ENCODE results near the gene EIF4G3.
"Not testable (repeated sequence)": the region's sequence is repeated elsewhere in the genome, so short reads cannot be mapped to it uniquely, and the experiment has no call there.

The EIF4G3 gene

DNA sequence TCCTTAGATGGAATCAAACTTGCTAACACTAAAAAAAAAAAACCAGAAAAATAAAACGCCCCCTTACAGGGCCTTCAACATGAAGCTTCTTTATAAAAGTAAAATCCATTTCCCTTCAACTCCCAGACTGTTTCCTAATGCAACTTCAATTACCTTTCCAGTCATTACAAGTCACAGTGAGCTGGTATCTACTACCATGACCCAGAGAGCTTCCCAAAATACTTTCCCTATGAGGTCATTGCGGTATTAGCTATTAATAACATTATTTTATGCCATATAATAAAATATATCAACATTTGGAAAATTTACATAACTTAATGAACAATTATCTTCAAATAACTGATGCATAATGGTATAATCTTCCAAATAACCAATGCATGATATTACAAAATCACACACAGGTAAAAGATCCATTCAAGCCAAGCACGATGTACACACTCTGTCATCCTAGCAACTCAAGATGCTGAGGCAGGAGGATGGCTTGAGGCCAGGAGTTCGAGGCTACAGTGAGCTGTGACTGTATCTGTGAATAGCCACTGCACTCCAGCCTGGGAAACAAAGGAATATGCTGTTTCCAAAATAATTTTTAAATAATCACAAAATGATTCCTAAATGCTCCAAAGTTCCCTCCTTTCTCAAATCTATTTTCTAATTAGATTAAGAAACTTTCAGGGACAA is 24.1 kb downstream of the EIF4G3 start:
- DNase-seq, result no peak

DNA sequence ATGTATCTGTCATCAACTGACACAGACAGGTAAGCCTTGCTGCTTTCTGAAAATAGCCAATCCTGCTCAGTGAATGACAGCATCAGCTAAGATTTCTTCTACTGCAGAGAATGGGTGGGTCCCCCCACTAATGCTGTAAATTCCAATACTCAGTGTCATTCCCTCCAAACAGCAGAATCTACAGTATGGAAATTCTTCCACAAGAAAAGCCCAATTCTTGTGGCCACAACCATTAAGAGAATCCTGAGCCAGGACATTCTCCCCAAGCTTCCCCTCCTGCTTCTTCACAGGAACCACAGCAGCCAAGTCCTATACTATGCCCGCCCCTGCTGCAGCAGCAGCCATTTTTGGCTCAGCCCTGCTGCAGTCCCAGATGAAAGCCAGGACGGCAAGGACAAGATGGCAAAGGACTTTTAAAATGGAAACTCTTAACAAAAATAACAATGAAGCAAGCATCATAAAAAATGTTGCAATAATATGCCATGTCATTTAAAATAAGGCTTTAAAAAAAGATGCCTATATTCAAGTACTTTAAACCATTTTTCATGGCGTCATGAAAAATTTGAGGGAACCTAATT is 26.8 kb downstream of the EIF4G3 start:
- no peak for DNase-seq

DNA sequence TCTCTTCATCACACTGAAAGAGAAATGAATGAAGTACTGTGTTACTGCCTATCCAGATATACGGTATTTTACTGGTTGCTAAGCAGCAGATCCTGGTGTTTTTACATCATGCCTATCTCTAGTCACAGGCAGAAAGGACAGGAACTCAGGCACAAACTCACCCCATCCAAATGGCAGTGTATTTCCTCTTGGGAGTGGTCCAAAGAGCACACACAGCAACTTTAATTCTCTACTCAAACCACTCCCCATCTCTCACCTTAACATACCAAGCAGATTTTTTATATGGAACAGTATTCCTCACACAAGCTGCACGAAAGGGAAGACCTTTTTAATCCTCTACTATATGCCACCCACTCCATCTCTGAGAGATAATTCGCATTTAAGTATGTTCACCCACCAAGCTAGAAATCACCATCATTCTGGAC is 27.3 kb downstream of the EIF4G3 start:
- DNase-seq, result no peak

DNA sequence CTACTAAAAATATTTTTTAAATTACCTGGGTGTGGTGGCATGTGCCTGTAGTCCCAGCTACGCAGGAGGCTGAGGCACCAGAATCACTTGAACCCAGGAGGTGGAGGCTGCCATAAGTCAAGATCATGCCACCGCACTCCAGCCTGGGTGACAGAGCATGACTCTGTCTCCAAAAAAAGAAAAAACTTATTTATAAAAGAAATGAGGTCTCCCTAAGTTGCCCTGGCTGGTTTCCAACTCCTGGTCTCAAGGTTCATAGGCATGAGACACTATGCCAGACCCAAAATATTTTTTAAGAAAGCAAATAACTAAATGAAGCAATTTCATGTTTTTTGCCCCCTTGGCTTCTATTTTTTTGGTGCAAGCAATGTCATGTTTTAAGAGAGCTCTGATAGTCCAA is 32.9 kb downstream of the EIF4G3 start:
- DNase-seq, result no peak

DNA sequence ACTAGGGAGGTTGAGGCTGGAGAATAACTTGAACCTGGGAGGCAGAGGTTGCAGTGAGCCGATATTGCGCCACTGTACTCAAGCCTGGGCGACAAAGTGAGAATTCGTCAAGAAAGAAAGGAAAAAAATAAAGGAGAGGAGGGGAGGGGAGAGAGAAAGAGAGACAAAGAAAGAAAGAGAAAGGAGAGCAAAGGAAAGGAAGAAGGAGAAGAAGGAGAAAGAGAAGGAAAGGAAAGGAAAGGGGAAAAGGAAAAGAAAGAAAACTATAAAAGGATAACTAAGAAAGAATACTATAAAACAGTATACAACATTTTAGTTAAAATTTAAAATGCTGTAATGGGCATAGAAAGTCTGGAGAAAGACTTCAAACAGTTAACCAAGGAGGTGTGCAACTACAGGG is 33.6 kb downstream of the EIF4G3 start:
- no peak for DNase-seq

DNA sequence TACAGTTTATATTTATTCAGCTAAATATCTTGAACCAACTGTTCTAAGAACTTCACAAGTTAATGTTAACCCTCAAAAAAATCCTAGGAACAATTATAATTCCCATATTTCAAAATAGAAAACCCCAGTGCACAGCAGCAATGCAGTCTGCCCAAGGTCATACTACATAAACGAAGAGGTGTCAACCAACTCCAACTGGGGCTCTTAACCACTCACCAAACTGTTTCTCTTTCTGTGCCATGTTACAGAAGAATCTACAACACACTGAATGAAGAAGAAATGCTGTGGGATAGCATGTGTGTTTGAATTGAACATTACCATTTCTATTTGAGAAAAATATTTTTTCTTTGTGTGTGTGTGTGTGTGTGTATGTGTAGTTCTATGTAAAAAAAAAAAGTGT is 35.7 kb downstream of the EIF4G3 start:
- no peak for DNase-seq

DNA sequence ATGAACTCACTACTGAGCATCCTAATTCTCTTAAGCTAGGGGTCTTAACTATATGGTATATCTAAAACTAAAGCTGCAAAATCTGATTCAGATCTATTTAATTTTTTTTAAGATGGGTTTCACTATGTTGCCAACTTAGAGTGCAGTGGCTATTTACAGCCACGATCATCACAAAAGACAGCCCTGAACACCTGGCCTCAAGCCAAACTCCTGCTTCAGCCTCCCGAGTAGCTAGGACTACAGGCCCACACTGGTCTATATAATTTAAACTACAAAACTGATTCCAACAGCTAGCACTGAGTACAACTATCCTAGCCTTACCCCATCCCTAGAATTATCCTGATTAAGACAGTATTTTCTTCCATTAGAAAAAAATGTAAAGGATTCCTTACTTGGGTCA is 37.1 kb downstream of the EIF4G3 start:
- DNase-seq, result no peak

DNA sequence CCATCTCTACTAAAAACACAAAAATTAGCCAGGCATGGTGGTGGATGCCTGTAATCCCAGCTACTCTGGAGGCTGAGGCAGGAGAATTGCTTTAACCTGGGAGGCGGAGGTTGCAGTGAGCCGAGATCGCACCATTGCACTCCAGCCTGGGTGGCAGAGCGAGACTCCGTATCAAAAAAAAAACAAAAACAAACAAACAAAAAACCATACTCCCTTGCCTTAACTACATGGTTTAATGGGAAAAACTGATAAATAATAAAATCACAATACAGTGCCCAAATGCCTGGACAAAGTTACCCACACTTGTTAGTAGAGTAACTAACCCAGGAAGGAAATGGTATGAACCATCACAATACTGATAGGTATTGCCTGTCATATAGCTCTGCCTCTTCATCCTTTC is 40.4 kb downstream of the EIF4G3 start:
- DNase-seq, result not testable (repeated sequence)

DNA sequence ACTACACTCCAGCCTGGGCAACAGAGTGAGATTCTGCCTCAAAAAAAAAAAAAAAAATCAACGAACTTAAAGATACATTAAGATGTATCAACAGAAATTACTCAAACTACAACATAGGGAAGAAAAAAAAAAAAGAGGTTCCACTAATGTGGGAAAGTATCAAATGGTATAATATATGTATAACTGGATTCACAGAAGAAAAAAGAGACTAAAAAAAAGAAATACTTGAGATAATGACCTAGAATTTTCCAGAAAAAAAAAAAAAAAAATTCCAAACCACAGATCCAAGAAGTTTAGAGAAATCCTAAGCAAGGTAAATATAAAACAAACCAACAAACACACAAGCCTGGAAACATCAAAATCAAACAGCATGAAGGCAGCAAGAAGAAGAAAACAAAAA is 45.5 kb downstream of the EIF4G3 start:
- DNase-seq, result no peak

DNA sequence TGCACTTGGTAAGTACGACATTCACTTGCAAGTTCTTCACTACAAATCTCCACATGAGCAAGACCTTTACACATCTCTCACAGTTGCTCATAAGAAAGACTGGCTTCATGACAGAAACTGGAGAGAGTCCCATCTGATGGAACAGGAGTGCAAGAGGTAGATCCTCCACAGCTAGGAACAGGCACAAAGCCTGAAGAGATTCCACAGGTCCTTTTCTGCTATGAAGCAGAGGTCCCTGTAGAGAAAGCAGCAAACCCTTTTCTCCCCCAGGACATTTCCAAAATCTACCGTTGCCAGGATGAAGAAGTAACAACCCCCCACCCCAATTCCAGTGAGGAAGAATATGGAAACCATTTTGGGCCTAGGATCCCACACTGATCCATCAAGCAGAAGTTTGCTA is 47.3 kb downstream of the EIF4G3 start:
- DNase-seq, result no peak

DNA sequence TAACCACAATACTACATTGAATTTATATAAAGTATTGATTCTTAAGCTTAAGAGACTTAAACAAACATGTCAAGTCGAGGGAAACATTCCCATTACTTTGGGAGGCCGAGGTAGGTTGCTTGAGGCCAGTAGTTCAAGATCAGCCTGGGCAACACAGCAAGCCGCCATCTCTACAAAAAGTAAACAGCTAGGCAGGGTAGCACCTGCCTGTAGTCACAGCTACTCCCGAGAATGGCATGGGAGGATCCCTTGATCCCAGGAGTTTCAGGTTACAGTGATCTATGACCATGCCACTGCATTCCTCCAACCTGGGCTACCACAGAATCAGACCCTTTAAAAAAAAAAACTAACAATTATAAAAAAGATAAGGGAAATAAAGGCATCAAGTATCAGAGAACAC is 50.4 kb downstream of the EIF4G3 start:
- DNase-seq, result no peak

DNA sequence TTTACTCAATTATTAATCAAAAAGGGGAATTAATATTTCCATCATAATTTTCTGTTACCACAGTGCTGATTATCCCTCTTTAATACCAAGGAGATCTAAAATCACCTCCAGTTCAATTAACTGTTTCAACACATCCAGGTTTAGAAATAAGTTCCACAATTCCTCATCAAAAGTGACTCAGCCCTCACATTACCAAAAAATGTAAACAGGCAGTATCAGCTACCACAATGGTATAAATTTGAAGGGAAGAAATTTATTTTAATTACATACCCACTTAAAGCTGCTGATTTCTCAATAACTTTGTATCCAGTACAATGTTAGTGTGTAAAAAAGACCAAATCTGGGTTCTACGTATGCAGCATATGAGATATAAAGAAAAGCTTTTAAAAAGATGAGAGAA is 51.9 kb downstream of the EIF4G3 start:
- DNase-seq, result no peak

DNA sequence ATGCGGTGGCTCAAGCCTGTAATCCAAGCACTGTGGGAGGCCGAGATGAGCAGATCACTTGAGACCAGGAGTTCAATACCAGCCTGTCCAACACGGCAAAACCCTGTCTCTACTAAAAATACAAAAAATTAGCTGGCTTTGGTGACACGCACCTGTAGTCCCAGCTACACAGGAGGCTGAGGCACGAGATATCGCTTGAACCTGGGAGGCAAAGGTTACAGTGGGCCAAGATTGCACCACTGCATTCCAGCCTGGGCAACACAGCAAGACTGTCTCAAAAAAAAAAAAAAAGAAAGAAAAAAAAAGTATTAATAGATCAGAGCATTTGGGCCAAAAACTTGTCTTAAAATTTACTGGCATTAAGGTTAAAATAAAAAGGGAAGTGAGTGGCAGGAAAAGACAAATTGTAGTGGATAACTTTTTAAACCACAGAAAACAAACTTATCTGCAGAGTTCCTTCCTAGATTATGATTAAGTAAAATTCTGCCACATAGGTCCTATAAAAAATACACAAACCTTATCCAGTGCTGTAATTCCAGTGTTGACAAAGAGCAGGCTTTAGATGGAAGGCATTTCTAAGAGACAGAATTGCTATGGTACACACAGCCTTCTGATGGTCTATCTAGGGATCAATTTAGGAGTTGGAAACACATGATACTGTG is 53.3 kb downstream of the EIF4G3 start:
- no peak for DNase-seq

DNA sequence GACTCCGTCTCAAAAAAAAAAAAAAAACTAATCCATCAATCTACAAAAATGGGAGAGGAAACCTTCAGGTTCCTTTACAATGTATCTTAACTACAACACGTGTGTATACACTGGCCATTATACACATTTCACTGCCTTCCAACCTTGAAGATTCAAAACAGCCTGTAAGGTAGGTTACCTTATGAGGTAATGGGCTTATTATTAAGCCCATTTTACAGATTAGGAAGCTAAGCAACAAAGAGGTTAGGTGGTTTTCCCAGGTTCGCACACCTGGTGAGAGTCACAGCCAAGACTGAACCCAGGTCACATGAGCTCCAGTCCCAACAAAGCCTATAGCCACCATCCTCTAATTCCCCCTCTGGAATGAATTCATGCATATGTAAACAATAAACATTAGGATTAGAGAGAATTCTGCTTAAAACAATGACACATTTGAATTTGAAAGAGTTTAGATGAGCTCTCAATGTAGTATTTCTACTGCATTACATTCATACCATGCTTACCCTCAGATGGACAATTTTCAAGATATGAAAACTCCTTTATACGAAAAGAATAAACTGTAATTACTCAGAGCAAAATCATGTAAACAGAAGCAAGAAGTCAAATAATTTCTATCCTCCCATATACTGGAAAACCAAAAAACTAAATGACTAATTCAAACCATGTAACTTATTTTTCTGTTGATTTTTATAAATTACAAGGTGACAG is 54.8 kb downstream of the EIF4G3 start:
- DNase-seq, result no peak

DNA sequence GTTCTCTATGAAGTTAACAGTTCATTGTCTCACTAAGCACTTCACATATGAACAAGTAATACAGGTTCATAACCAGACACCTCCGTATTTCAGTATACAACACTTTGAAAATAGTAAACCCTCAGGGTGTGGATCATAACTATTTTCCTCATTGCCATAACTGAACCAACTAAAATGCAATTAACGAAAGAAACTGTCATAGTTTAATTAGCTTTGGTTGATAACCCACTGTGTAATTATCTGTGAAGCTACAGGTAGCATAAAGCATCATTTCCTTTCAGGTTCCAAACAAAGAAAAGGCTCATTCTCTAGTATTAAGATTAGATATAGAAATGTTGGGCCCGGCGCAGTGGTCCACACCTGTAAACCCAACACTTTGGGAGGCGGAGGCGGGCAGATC is 58.5 kb downstream of the EIF4G3 start:
- DNase-seq, result no peak

DNA sequence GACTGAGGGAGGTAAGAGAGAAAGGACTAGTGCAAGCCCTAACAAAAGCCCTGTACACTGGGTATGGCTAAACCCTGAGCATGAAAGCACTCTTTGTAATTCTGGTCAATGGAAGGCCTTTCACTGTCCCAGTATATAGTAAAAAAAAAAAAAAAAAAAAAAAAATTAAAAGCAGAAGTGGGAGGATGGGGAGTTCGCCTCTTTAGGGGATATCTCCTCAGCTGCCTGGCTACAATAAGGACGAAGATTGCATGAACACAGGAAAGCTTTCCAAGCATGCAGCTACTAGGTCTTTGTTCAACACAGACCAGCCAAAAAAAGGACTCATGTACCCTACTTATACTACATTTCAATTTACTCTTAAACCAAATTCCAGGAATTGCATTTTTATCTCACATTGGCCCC is 59.1 kb downstream of the EIF4G3 start:
- DNase-seq, result no peak

DNA sequence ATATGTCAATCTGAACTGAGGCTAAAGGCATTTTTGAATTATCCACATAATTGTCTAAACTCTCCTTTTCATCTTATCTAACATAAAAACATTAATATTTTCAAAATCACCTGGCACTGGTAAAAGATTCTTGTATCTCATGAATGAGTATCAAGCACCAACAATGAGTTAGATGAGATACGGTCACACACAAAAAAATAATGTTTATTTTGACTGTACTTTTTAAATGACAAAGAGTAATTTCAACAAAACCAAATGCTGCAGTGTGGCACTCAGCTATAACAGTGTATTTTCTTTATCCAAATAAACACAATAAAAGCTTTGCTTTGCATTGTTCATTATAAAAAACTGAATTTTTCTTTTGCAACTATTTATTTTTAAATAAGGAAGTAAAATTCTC is 59.5 kb downstream of the EIF4G3 start:
- no peak for DNase-seq

DNA sequence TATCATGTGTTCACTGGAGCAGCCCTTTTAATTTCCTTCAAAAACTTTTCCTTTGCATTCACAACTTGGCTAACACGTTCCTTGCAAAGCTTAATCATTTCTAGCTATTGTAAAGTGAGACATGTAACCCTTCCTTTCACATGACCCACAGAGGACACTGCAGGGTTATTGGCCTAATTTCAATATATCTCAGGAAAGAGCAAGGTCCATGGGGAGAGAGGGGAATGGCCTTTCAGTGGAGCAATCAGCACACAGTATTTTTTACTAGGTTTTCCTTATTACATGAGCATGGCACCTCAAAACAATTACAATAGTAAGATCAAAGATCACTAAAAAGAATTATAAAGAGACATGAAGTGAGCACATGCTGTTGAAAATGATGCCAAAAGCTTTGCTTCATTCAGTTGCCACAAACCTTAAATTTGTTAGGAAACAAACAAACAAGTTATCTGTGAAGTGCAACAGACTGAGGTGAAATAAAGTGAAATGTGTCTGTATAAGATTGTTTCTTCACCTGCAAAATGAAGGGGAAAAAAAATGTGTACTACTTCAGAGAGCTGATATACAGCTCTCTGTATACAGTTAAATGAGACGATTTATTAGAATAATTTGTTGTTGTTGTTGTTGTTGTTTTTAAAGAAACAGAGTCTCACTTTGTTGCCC is 61.5 kb downstream of the EIF4G3 start:
- no peak for DNase-seq

DNA sequence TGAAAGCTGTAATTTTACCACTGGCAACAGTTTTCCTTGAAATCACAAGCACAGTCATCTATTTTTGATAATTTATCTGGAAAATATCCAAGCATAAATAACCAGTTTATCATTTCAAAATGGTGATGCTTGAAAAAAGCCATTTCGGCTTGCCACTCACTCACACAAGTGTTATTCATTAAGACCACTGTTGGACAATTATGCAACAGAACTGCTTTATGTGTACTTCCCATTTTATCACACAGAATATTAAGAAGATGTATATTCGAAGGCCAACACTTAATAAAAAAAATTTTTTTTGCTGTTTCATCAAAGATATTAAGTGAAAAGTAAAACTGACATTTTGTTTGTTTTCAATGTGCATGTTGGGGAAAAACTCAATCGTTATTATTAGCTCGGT is 62.3 kb downstream of the EIF4G3 start:
- DNase-seq, result no peak

DNA sequence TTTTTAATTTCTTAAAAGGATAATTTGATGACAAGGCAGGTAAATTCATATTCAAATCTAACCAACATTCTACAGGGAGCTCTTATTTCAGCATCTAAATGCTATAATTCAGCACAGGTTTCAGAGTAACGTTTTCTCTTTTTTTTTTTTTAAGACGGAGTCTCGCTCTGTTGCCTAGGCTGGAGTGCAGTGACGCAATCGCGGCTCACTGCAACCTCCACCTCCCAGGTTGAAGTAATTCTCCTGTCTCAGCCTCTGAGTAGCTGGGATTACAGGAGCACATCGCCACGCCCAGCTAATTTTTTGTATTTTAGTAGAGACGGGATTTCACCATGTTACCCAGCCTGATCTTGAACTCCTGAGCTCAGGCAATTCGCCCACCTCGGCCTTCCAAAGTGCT is 66.5 kb downstream of the EIF4G3 start:
- DNase-seq, result no peak

DNA sequence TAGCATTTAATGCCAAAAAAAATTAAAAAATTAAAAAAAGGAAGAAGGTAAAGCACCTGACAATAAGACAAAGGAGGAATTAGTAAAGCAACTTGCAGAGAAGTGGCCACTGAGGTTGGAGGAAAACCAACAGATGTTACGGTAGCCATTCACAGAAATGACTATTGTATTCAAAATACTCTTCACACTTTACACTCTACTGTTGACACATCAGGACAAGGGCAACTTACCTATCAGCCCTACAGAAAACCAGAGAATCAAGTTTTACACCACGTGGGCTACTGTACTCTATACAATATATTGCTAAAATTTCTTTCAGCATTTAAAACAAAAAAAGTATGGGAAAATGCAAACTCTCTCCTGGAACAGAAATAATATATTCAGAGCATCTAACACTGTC is 70.0 kb downstream of the EIF4G3 start:
- DNase-seq, result no peak

DNA sequence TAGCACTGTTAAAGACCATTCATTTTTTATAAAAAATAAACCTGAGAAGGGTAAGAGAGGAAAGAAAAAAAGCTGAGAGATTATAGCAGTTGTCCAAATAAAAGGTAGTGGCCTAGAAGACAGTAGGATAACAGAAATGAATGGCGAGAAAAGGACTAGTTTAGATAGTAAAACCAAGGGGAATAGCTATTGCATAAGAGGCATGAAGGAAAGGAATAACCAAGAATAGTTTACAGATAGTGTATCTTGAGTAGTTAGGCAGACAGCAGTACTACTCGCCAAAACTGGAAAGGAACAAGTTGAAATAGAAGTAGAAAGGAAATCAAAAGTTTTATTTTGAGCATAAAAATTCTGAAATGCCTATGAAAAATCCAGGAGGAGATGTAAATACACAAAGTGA is 70.5 kb downstream of the EIF4G3 start:
- DNase-seq, result no peak

DNA sequence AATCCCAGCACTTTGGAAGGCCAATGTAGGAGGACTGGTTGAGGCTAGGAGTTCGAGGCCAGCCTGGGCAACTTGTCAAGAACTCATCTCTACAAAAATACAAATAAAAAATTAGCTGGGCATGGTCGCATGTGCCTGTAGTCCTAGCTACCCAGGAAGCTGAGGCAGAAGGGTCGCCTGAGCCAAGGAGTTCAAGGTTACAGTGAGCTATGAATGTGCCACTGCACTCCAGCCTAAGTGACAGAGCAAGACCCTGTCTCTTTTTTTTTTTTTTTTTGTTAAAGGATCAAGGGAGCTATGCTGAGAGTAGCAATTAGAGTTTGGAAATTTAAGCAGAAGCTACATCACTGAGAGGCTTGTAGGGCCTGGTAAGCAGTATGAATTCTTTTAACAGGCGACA is 70.9 kb downstream of the EIF4G3 start:
- DNase-seq, result no peak

DNA sequence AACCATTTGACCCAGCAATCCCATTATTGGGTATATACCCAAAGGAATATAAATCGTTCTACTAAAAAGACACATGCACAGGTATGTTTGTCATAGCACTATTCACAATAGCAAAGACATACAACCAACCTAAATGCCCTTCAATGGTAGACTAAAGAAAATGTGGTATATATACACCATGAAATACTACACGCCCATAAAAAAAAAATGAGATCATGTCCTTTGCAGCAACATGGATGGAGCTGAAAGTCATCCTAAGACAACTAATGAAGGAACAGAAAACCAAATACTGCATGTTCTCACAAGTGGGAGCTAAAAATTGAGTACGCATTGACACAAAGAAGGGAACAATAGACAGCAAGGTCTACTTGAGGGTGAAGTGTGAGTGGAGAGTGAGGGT is 72.0 kb downstream of the EIF4G3 start:
- no peak for DNase-seq

Data from CD4-positive, alpha-beta T cell treated with Interferon alpha-2 for 1 hour (primary cell).